RCC 7860 (cell line): ENCODE data around the gene ZNF609.
"Not testable (repeated sequence)": the region's sequence is repeated elsewhere in the genome, so short reads cannot be mapped to it uniquely, and the experiment has no call there.

ENCODE experiments used
- DNase-seq: peaks from one replicate; pipeline ENCODE4 v3.0.0-alpha.2; 2015; ENCODE audit warnings: low spot score
- FAIRE-seq: peaks from 2 replicates; lab custom pipeline; 2012; peaks lifted over from hg19 to GRCh38; lab: Jason Lieb, UNC

ZNF609 gene

DNA sequence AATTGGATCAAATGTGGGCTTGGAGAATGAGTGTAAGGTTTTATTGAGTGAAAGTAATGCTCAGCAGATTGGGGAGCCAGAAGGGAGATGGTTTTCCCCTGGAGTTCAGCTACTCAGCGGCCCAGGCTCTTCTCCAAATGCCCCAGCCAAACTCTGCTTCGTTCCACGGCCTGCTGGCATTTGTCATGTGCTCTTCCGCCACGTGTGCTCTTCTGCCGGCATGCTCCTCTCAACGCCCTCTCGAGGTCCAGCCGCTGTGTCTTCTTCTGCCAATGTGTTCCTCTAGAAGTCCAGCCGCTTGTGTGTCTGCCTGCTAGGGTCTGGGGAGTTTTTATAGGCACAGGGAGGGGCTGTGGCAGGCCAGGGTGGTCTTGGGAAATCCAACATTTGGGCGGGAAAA is 158.2 kb downstream of the ZNF609 start:
- FAIRE-seq = no peak

DNA sequence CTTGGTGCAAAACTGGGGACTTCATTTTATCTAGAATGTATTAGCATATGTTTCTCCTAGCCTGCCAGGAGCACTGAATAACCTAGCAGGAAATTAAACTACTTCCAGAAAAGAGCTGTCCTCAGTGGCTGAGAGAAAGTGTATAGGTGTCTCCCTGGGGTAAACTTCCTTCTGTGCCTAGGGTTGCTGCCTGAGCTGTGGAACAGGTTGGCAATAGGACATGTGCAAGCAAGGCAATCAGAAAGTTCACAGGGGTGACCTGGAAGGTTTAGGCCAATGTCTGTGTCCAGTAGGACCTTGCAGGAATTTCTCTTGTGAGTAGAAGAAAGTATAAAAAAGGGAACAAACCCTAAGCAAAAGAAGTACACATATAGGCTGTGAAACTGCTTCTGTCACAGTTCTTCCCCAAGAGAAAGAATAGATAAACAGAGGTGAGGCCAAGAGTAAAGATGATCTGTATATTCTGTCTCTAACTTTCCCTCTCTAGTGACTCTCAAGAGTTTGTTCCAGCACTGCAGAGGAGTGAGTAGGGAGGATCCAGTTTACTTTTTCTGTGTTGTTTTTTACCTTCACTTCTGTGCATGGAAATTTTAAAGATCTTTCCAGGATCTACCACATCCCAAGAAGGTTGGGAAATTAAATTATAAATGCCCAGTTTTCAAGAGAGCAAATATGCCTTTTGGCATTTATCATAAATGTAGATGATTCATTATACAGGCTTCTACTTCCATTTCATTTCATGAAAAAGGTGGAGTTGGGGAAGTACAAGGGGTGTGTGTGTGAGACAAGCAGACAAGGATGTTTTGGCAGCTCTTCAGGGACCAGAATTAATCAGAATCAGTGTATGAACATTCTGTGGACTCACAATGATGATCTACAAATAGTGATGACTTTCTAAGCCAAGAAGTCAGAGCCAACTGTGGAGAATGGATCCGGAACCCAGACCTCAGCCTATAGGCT is 159.8 kb downstream of the ZNF609 start:
- FAIRE-seq = no peak
- DNase-seq = no peak

More for the DNA sequence above, 158.2 kb downstream of the ZNF609 start:
- DNase-seq = no peak

DNA sequence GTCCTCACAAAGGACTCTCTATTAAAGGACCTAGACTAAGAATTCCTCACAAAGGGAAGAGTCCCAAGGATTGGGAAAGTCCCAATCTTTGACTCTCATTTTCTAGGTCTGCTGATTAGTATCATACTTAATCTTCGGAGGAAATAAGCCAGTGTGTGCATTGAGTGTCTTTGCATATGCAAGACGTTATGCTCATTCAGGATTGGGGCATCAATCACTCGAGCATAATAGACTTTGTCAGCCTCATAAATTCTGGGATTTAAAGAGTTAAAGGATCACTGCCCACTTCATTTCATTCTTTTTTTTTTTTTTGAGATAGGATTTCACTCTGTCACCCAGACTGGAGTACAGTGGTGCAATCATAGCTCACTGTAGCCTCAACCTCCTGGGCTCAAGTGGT is 160.7 kb downstream of the ZNF609 start:
- DNase-seq = no peak
- no peak for FAIRE-seq

DNA sequence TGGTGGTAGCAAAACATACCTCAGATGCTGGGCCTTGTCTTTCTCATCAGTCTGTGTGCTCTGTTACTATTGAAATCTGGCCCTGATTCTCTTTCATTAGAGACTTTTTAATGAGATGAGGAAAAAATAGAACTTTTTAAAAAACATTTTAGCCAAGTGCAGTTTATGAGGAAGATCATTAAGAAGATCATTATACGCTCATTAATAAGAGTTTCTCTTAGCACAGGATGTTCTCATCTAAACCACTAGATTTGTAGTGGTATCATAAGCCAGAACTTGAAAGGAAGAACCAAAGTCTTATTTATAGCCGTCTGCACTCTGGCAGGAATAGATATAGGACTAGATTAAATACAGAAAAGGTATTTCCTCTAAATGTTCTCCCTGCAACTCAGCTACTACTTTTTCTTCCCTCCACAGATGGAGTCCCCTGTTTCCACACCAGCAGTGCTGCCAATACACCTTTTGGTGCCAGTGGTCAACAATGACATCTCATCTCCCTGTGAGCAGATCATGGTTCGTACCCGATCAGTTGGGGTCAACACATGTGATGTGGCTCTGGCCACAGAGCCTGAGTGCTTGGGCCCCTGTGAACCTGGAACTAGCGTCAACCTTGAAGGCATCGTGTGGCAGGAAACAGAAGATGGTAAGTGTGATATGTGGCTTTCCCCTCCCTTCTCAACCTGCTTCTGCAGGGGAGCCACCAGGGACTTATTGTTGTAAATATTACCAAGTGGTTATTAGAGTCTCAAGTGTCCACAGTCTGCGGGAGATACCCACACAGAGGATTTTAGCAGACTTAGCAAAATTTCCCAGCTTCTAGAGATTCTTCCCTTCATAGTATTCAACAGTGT is 162.3 kb downstream of the ZNF609 start:
- DNase-seq (no peak), FAIRE-seq (no peak)

DNA sequence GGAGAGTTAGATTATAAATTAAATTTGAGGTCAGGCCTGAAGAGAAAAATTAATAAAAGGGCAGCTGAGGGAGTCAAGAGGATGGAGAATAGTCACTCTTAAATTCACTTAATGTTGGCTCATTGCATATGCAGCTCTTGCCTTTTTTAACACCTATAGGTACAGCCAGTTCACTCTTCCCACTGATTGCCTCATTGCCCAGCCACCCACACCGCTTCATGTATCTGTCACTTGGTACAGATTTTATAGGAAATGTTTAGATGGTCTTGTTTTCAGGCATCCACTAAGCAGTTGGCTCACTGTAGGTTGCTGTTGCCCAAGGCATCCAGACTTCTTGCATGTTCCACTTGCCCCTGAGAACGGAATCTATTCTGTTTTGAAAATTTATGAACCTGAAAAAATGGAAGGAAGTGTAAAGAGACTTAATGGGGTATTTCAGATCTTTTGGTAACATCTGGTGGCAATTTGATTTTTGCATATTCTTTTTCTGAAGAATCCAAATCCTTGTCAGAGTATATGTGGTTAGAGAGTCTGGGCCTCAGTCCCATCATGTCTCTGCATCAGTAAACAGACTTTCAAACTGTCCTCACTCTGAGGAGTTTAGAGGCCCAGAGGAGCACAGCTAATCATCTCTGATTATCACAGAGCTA is 163.1 kb downstream of the ZNF609 start:
- DNase-seq (no peak), FAIRE-seq (no peak)

DNA sequence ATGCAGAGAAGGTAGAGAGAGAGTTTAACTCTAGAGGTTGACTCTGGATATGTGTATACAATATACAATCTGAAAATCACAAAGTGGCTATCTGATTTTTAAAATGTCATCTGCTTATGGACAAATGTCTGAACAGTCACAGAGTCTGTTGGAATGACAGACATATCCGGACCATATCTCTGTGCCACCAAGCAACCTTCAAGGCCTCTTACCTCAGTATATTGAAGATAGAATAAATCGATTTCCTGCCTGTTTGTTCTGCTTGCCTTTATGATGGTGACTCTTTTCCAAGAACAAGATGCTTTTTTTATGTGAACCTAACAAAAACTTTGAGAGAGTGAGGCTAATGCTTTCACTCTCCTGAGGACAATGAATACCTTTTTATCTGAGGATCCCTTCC is 163.9 kb downstream of the ZNF609 start:
- FAIRE-seq (no peak), DNase-seq (no peak)

DNA sequence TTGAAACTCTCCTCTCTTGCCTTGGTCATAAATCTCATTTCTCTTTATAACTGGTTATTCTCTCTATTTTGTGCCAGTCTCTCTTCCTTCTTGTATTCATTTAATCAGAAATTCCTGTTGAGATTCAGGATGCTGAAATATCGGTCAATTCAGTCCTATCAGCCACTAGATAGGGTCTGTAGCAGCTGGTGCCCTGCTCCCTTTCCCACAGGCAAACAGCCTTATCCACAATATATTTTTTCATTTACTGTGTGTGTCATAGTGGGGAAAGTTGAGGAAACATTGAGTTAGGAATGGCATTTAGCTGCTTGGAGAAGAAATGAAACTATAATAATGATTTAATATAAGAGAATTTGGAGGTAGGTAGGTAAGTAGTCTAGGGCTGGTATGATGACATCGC is 168.7 kb downstream of the ZNF609 start:
- no peak for FAIRE-seq
- no peak for DNase-seq

DNA sequence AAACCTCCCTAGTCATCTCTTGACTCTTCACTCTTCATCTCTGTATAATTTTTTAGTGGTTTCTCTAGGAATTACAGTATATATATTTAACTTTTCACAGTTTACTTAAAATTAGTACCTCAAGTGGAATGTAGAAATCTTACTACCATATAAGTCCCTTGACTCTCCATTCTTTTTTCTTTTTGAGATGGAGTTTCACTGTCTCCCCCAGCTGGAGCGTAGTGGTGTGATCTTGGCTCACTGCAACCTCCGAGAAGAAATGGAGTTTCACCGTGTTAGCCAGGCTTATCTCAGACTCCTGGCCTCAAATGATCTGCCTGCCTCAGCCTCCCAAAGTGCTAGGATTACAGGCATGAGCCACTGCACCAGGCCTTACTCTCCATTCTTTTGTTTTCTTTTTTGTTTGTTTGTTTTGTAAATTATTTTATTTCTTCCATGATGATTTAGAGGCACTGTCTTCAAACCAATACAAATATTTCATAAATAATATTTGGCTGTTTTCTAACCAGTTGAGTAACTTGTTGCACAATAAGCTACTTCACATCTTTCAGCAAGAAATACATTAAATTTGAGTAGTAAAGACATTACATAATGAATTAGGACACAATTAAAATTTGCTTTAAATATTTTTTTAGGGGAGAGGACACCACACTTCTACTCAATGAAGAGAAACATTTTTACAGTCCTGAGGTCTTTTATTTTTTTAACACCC is 170.2 kb downstream of the ZNF609 start:
- FAIRE-seq (no peak), DNase-seq (no peak)

DNA sequence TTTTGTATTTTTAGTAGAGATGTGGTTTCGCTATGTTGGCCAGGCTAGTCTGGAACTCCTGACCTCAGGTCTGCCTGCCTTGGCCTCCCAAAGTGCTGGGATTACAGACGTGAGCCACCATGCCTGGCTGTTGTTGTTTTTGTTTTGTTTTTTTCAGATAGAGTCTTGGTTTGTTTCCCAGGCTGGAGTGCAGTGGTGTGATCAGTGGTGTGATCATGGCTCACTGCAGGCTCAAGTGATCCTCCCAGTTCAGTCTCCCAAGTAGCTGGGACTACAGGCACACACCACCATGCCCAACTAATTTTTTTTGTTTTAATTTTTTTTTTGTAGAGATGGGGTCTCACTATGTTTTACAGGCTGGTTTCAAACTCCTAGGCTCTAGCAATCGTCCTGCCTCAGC is 172.3 kb downstream of the ZNF609 start:
- FAIRE-seq = not testable (repeated sequence)

DNA sequence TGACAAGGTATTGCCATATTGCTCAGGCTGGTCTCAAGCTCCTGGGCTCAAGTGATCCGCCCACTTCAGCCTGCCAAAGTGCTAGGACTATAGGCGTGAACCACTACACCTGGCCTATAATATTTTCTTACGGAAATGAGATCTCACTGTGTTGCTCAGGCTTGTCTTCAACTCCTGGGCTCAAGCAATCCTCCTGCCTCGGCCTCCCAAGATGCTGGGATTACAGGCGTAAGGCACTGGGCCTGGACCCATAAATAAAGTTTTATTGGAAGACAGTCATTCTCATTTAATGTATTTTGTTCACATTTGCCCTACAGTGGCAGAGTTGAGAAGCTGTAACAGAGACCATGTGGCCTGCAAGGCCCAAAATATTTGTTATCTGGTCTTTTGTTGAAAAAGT is 173.0 kb downstream of the ZNF609 start:
- DNase-seq = no peak
- FAIRE-seq = no peak

More for the DNA sequence above, 172.3 kb downstream of the ZNF609 start:
- DNase-seq = not testable (repeated sequence)

DNA sequence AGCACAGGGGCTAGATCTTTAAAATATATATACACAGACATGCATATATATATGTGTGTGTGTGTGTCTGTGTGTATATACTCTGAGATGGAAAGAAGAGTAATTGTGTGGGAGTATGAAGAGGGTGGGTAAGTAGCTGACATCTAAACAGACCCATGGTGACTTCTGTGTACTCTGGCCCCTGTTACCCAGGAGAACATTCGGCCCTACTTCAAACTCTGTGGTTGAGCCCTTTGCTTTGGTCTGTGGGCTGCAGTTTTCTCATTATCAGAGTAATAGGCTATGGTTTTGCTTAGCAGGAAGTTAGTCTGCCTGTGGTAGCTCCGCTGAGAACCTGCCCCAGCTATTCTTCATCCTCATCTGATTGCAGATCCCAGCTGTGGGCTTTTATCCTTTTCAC is 173.6 kb downstream of the ZNF609 start:
- peak; percentile 33 for DNase-seq
- FAIRE-seq = no peak

DNA sequence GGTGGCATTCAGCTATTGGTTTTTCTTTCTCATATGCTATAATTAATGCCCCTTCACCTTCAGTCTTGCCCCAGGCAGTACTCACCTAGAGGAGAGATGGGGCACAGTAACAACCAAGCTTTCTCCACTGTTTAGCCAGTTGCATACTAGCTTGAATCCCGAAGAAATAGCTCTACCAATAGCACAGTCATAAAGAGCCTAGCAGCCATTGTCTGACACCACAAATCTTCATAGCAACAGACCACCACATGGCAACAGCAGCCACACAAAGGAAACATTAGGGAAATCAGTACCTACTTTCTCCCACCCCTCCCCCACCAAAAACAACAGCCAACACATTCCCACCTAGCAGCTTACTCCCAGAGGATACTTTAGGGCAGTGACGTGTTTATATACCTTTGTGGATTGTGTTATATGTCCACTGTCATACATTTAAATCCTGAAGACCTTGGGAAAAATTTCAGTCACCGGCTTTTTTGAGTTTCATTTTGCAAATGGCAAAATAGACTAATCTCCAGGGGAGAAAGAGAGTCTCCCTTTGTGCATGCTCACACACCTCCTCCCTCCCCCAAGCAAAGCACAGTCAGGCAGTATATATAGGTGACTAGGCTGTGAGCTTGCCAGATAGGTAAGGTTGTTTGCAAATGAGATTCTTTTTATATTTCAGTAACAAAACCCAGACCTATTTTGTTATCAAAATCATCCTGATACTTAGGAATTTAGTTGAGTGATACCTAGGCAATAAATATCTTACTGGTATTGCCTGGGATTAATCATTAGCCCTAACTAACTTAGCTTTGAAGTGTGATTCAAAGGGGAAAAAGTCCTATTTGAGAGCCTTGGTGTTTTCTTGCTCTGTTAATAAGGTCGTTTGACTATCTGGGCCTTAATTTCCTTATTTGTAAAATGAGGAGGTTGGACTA is 174.5 kb downstream of the ZNF609 start:
- DNase-seq = peak; percentile 65
- peak; percentile 45 for FAIRE-seq

DNA sequence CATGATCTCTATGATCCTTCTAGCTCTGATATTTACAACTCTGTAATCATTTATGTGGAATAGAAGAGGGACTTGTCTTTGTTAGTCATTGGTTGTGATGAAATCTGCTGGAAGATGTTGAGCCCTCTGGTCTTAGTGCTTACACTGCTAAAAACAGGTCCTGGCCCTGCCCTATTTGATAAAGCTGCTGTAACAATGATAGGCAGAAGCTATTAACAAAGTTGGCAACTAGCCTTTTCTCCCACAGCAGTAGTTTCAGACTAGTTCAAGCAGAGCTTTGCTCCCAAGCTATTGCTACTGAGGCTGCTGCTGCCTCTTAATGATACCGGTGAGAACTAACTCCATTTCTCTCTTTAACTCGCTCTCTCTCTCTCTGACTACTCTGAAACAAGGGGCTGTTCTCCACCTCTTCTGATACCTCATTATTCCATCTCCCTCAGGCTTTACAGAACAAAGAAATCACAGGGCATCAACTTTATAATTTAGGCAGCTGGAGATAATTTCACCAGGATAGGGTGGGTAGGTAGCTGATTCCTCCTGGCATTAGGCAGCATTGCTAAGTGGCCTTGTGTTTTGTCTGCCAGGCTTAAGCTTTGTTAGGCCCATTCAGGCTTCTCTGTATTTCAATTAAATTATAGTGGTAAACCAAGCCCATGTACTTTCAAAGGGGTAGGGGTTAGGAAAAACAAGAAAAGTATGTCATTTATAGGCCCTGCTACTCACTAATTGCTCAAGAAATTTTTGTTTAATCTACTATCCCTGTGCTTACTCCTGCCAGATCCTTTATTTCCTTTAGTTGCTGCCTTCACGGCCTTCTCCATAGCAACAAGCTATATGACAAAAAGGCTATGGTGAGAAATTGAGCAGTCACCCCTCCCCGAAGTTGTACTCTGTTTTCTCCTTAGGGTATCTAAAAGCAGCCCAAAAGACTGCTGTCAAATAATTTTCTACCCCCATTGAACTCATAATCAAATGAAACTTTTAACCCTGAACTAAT is 175.4 kb downstream of the ZNF609 start:
- FAIRE-seq = no peak
- peak; percentile 36 for DNase-seq

DNA sequence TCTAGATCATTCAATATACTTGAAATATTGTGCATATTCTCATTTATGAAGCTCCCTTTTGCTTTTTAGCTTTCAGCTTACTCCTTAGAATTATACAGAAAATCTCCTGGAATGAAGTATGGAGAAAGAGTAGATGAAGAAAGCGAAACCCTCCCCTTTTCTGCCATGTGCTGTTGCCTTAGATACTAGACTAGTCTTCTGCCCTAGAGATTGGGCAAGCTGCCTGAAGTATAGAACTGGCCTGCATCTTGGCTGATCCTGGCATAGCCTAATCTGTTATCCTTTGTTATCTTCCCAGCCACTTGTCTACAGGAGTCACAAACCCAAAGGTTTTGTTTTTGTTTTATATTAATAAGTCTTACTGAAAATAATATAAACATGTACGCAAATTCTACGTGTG is 176.2 kb downstream of the ZNF609 start:
- no peak for DNase-seq
- no peak for FAIRE-seq

DNA sequence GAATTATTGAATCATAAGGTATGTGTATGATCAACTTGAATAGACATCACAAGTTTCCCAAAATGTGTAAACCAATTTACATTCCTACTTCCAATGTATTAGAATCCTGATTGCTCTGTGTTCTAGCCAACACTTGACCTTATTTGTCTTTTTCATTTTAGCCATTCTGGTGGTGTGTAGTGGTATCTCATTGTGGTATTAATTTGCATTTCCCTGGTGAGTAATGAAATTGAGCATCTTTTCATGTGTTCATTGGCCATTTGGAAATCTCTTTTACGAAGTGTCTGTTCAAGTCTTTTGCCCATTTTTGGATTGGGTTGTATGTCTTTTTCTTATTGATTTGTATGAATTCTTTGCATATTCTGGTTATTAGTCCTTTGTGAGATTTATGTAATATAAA is 177.0 kb downstream of the ZNF609 start:
- DNase-seq (no peak), FAIRE-seq (no peak)

DNA sequence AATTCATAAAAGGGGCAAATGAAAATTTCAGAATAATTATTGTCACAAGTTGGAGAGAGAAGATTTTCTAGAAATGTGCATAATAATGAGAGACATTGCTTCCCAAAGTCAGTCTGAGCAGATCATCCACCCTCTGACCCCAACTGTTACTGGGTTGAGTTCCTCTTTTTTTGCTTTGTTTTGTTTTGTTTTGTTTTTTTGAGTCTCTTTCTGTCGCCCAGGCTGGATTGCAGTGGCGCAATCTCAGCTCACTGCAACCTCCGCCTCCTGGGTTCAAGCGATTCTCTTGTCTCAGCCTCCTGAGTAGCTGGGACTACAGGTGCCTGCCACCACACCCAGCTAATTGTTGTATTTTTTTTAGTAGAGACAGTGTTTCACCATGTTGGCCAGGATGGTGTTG is 179.4 kb downstream of the ZNF609 start:
- not testable (repeated sequence) for FAIRE-seq, DNase-seq

DNA sequence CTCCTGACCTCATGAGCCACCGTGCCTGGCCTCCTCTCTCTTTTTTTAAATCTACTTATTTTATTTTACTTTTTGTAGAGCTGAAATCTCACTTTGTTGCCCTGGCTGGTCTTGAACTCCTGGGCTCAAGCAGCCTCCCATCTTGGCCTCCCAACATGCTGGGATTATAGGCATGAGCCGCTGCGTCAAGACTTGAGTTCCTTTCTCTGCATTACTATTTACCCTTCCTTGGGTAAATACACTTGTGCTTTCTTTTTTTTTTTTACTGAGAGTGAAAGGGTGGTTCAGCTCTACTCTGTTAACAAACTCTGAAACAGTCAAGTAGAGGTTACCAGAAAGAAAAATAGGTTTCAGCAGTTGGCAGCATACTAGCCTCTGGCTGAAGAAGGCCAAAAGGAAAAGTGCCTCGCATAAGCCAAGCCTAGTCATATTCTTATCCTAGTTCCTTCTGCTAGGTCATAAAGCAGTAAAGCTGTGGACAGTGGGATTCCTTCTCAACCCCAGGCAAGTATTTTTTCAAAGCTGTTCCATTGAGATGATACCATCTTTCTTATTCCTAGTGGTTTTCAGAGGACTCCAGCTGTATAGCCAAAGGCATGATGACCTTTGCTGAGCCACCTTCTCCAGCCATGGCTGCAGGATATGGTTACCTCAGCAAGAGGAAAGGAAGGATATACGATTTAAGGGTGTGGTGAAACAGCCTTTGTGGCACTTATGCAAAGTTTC is 179.9 kb downstream of the ZNF609 start:
- FAIRE-seq (no peak), DNase-seq (no peak)

DNA sequence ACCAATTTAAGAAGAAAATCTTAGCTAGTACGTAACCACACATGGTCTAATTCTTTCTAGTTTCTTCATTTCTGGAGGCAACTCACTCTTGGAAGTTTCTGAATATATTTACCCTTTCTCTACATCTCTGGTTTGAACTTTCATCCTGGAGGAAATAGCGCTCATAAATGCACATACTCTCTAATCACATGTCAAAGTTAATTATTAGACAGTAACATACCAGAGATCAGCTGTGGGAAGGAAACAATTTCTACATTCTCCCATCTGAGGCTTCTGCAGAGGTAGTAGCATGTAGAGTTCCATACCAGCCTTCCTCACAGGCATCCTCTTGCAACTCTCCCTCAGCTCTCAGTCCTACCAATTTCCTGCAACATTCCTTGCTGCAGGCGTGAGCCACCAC is 182.5 kb downstream of the ZNF609 start:
- no peak for DNase-seq
- FAIRE-seq = no peak
